HG03135 (cell line): ENCODE results near the gene SYCP1.
"Not testable (repeated sequence)": the region's sequence is repeated elsewhere in the genome, so short reads cannot be mapped to it uniquely, and the experiment has no call there.

Experiments
- ATAC-seq: cut with Tn5 transposase; IDR thresholded peaks from one replicate; pipeline ENCODE4 v1.9.1; 2021; ENCODE audit warnings: mild to moderate bottlenecking, moderate library complexity; ENCODE audit not compliant: unreplicated experiment

The SYCP1 gene

GRCh38 chr1:114956570-114956969 lies 101.9 kb downstream of the SYCP1 start:
- ATAC-seq: no peak

- ATAC-seq: no peak
These were observed 104.8 kb downstream of the SYCP1 start for GRCh38 chr1:114959423-114959822.

- no peak for ATAC-seq
These were observed 122.2 kb downstream of the SYCP1 start for GRCh38 chr1:114976891-114977290.

- no peak for ATAC-seq
These were observed 124.7 kb downstream of the SYCP1 start for GRCh38 chr1:114979278-114979891.

- no peak for ATAC-seq
These were observed 127.6 kb downstream of the SYCP1 start for GRCh38 chr1:114982251-114982650.

- no peak for ATAC-seq
These were observed 131.6 kb downstream of the SYCP1 start for GRCh38 chr1:114986286-114986685.

- no peak for ATAC-seq
These were observed 133.4 kb downstream of the SYCP1 start for GRCh38 chr1:114988095-114988494.

- no peak for ATAC-seq
These were observed 143.0 kb downstream of the SYCP1 start for GRCh38 chr1:114997510-114998289.

- no peak for ATAC-seq
These were observed 151.5 kb downstream of the SYCP1 start for GRCh38 chr1:115006191-115006590.

- ATAC-seq: no peak
These were observed 157.3 kb downstream of the SYCP1 start for GRCh38 chr1:115012006-115012405.

- no peak for ATAC-seq
These were observed 157.8 kb downstream of the SYCP1 start for GRCh38 chr1:115012434-115012833.

- ATAC-seq: no peak
These were observed 159.1 kb downstream of the SYCP1 start for GRCh38 chr1:115013792-115014191.

- not testable (repeated sequence) for ATAC-seq
These were observed 164.9 kb downstream of the SYCP1 start for GRCh38 chr1:115019549-115019948.

GRCh38 chr1:115021145-115021544 lies 166.5 kb downstream of the SYCP1 start:
- no peak for ATAC-seq

- no peak for ATAC-seq
These were observed 168.9 kb downstream of the SYCP1 start for GRCh38 chr1:115023593-115023992.

GRCh38 chr1:115029526-115029925 lies 174.9 kb downstream of the SYCP1 start, which contains the start of gene TSHB:
TSHB (plus strand) TSS chr1:115029826; CDS start chr1:115033363, 3,537 bp downstream.
- no peak for ATAC-seq

GRCh38 chr1:115031595-115031994 lies 176.9 kb downstream of the SYCP1 start:
- no peak for ATAC-seq

- ATAC-seq: no peak
These were observed 181.0 kb downstream of the SYCP1 start for GRCh38 chr1:115035652-115036051.

GRCh38 chr1:115036814-115037507 lies 182.3 kb downstream of the SYCP1 start:
- ATAC-seq: no peak

GRCh38 chr1:115040501-115040900 lies 185.8 kb downstream of the SYCP1 start:
- ATAC-seq: no peak

GRCh38 chr1:115041654-115042053 lies 187.0 kb downstream of the SYCP1 start:
- no peak for ATAC-seq
